HepG2 (cell line): ENCODE results near the gene FAF1. TPM values are rescaled to one million over a fixed set of nuclear protein-coding genes. Genes with fewer than 3 reads are reported as not detected.

ENCODE experiments used
- ATAC-seq: fragments of 200-7000 bp; cut with Tn5 transposase; 3 replicates; pipeline ENCODE4 v1.9.1; 2020; ENCODE audit warnings: mild to moderate bottlenecking, moderate library complexity
- BruUV-seq: library from RNA; stranded (reverse); fragments of 400-500 nt; replicated peaks from 2 replicates; lab custom pipeline; 2021; lab: Mats Ljungman, UMichigan
- CTCF ChIA-PET: fragments of 300-600 bp; formaldehyde crosslinking; extraction: SDS; loops from one replicate; lab custom pipeline; 2021; ENCODE audit warnings: low total read pairs, inconsistent platforms, low intra/inter-chr PET ratio; lab: Yijun Ruan, JAX
- POLR2A ChIA-PET: fragments of 350-600 bp; sonication (Branson Sonifier 250); formaldehyde crosslinking; loops from one replicate; lab custom pipeline; 2020; ENCODE audit warnings: antibody characterized with exemption, inconsistent platforms; lab: Yijun Ruan, JAX
- DNase-seq: peaks from one replicate; pipeline ENCODE4 v3.0.0-alpha.2; 2015; ENCODE audit warnings: low spot score
- FAIRE-seq: peaks from 3 replicates; lab custom pipeline; 2011; peaks lifted over from hg19 to GRCh38; lab: Jason Lieb, UNC
- H2AFZ ChIP-seq: one replicate; pipeline ENCODE4 v1.6.1; 2011; ENCODE audit warnings: low read length, inconsistent platforms
- H3K27ac ChIP-seq: fragments of 300-600 bp; 3 replicates; pipeline ENCODE4 v1.8.0; 2011; ENCODE audit warnings: mixed run types, mild to moderate bottlenecking, mixed read lengths, low read length, inconsistent platforms; ENCODE audit not compliant: insufficient read depth; ENCODE audit errors: extremely low read length
- H3K27me3 ChIP-seq, 2 experiments: fragments of 200-600 bp in 1 of 2; 2 replicates in 1 of 2; 3 replicates in 1 of 2; pipeline versions ENCODE4 v1.6.0 to v1.8.0; 2011; ENCODE audit warnings: low read length in 2 of 2, mild to moderate bottlenecking in 2 of 2, moderate library complexity in 2 of 2, inconsistent platforms in 1 of 2; ENCODE audit not compliant: insufficient read depth in 2 of 2, control insufficient read depth in 1 of 2
- H3K36me3 ChIP-seq, 2 experiments: fragments of 200-600 bp in 1 of 2; replicated peaks in 1 of 2; 2 replicates in 1 of 2; 3 replicates in 1 of 2; pipeline versions ENCODE4 v1.5.1 to v1.8.0; 2011; ENCODE audit warnings: low read length in 2 of 2, inconsistent platforms in 1 of 2; ENCODE audit not compliant: insufficient read depth in 2 of 2, control insufficient read depth in 1 of 2
- H3K4me1 ChIP-seq: 2 replicates; pipeline ENCODE4 v1.5.1; 2012; ENCODE audit warnings: low read length, inconsistent platforms; ENCODE audit not compliant: insufficient read depth
- H3K4me2 ChIP-seq: 2 replicates; pipeline ENCODE4 v1.6.0; 2011; ENCODE audit warnings: low read depth, low read length, inconsistent platforms
- H3K4me3 ChIP-seq, 3 experiments: fragments of 200-600 bp in 1 of 3; sonication (generic), shearing (Covaris generic) in 1 of 3; replicated peaks in 1 of 3; 2 replicates each; pipeline ENCODE4 v1.5.1; 2011 to 2016; ENCODE audit warnings: low read length in 3 of 3, inconsistent platforms in 2 of 3, low read depth in 2 of 3, mild to moderate bottlenecking in 2 of 3, control low read depth in 1 of 3, mixed read lengths in 1 of 3; ENCODE audit not compliant: insufficient read depth in 1 of 3
- H3K79me2 ChIP-seq: one replicate; pipeline ENCODE4 v1.6.1; 2011; ENCODE audit warnings: low read length, inconsistent platforms; ENCODE audit not compliant: insufficient read depth
- H3K9ac ChIP-seq: 2 replicates; pipeline ENCODE4 v1.6.0; 2011; ENCODE audit warnings: mild to moderate bottlenecking, low read depth, low read length, inconsistent platforms; ENCODE audit not compliant: insufficient read depth
- H3K9me3 ChIP-seq: 2 replicates; pipeline ENCODE4 v1.5.1; 2012; ENCODE audit warnings: mild to moderate bottlenecking, low read length
- H4K20me1 ChIP-seq: 2 replicates; pipeline ENCODE4 v1.6.0; 2011; ENCODE audit warnings: inconsistent platforms, mild to moderate bottlenecking, low read length, moderate library complexity; ENCODE audit not compliant: insufficient read depth
- ATF1 ChIP-seq: IDR thresholded peaks from 2 replicates; pipeline ENCODE4 v1.6.1; 2016; ENCODE audit warnings: mild to moderate bottlenecking, control low read depth
- BRD4 ChIP-seq: sonication (generic); formaldehyde crosslinking; IDR thresholded peaks from 2 replicates; pipeline ENCODE4 v1.4.0; 2020; ENCODE audit warnings: missing genetic modification reagents
- FOXA3 ChIP-seq: IDR thresholded peaks from 2 replicates; pipeline ENCODE4 v1.6.1; 2016; ENCODE audit warnings: missing genetic modification reagents, missing compliant biosample characterization
- KAT2B ChIP-seq: fragments of 150-350 bp; IDR thresholded peaks from 2 replicates; pipeline ENCODE4 v1.6.1; 2014; ENCODE audit warnings: low read depth, low read length, borderline replicate concordance
- WIZ ChIP-seq: sonication (generic); formaldehyde crosslinking; IDR thresholded peaks from 2 replicates; pipeline ENCODE4 v1.5.1; 2020; ENCODE audit warnings: mild to moderate bottlenecking, missing genetic modification reagents
- ZNF292 ChIP-seq: sonication (generic); formaldehyde crosslinking; IDR thresholded peaks from 2 replicates; pipeline ENCODE4 v1.8.1; 2022; ENCODE audit warnings: mild to moderate bottlenecking, low read depth, missing genetic modification reagents, borderline replicate concordance
- ZNF33A ChIP-seq: sonication (generic); formaldehyde crosslinking; IDR thresholded peaks from 2 replicates; pipeline ENCODE4 v1.5.1; 2020; ENCODE audit warnings: missing genetic modification reagents, mild to moderate bottlenecking, moderate library complexity, borderline replicate concordance
- ZNF550 ChIP-seq: sonication (generic); formaldehyde crosslinking; IDR thresholded peaks from 2 replicates; pipeline ENCODE4 v1.4.0; 2020; ENCODE audit warnings: mild to moderate bottlenecking, missing genetic modification reagents, borderline replicate concordance
- ZNF780A ChIP-seq: sonication (generic); formaldehyde crosslinking; IDR thresholded peaks from 2 replicates; pipeline ENCODE4 v1.8.0; 2022; ENCODE audit warnings: mild to moderate bottlenecking, missing genetic modification reagents, moderate library complexity
- ZZZ3 ChIP-seq: sonication (generic); formaldehyde crosslinking; IDR thresholded peaks from 2 replicates; pipeline ENCODE4 v1.4.0; 2020; ENCODE audit warnings: missing genetic modification reagents, mild to moderate bottlenecking, borderline replicate concordance
- WGBS: methylation state at CpG from one replicate; pipeline ENCODE4 v1.1.6; 2017; ENCODE audit warnings: low lambda C conversion rate; 5-methylcytosine and 5-hydroxymethylcytosine counted together
- in situ Hi-C: cut with HindIII; loops from 2 replicates; pipeline ENCODE4 v1.10.0; 2017; ENCODE audit warnings: low pct_unique_long_range_greater_than_20kb; ENCODE audit not compliant: extremely low pct_ligation_motif_present
- intact Hi-C: fragments of 100-400 bp; cut with micrococcal nuclease; formaldehyde crosslinking; loops from one replicate; pipeline ENCODE4 v1.10.0; 2022; ENCODE audit not compliant: unreplicated experiment
- polyA plus RNA-seq, 8 experiments: library from polyadenylated mRNA; depleted of rRNA in 3 of 8; stranded (reverse) in 7 of 8; unstranded in 1 of 8; fragments of >200 nt; fragmentation: Illumina TruSeq in 4 of 8; extraction: Trizol in 4 of 8; gene quantifications; 2 replicates each; pipeline versions ENCODE4 v1.2.1 to v1.2.3, GENCODE V29; 2011 to 2016; ENCODE audit warnings: low read depth in 4 of 8, missing spikeins in 1 of 8, mixed read lengths in 1 of 8; ENCODE audit not compliant: insufficient read depth in 1 of 8
- total RNA-seq, 5 experiments: library from RNA; depleted of rRNA; stranded (reverse); fragments of >200 nt; fragmentation: Illumina TruSeq; extraction: Trizol; gene quantifications; 2 replicates each; pipeline ENCODE4 v1.2.3, GENCODE V29; 2016; ENCODE audit warnings: low read depth in 1 of 5
- TF ChIP-seq, protein P1 (sequence below): fragments of 450-650 bp; IDR thresholded peaks from 2 replicates; pipeline ENCODE4 v1.6.1; 2017
- TF ChIP-seq, protein P2 (sequence below): sonication (generic); formaldehyde crosslinking; IDR thresholded peaks from 2 replicates; pipeline ENCODE4 v1.5.0; 2020; ENCODE audit warnings: missing genetic modification reagents
- TF ChIP-seq, protein P3 (sequence below): sonication (generic); formaldehyde crosslinking; IDR thresholded peaks from 2 replicates; pipeline ENCODE4 v1.5.1; 2020; ENCODE audit warnings: missing genetic modification reagents, mild to moderate bottlenecking, borderline replicate concordance

FAF1 gene
- total and polyA plus RNA-seq, 2 of the 13 experiments (the other 11 are each of a cell fraction or from before 2014, with no cell fraction given) = 19.4 to 63.3 TPM

DNA sequence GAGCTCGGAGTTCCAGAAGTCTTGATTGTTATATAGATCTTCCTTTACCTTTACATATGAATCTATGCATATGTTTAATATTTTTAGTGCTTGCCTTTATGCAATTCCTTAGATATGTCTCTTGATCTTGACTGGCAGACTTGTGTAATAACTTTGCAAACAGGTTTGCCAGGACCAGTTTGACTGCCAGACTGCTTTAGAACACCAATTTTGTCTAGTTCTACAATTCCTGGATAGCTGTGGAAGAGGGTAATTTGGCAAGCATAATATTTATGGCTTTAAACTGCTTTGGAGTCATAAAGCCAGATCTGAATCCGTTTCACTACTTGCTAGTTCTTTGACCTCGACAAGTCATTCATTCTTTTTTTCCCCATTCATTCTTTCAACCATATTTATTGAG, 250.0 kb downstream of the FAF1 start:
- BruUV-seq = no TSS peak

DNA sequence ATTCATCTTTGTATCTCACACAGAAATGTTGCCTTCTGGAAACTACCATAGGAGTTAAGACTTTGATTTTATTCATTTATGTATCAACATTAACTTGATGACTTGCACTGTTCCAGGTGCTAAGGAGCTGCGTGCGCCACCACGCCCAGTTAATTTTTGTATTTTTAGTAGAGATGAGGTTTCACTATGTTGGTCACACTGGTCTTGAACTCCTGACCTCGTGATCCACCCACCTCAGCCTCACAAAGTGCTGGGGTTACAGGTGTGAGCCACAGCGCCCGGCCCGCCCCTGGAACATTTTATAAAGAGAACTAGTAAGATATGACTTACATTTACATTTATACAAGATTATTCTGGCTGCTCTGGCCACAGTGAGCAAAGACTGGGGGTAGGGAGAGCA, 252.2 kb downstream of the FAF1 start:
- Histone ChIP-seq H3K4me2 (no peak overlapping the region), H3K27me3 (no peaks in the 10 kb centered on the region), H4K20me1 (no peaks in the 10 kb centered on the region), H3K79me2 (no peaks in the 10 kb centered on the region), H2AFZ (no peak overlapping the region), H3K4me3 (no peak overlapping the region), H3K27ac (no peak overlapping the region), H3K9ac (no peak overlapping the region), H3K36me3 (no peaks in the 10 kb centered on the region), H3K4me1 (no peaks in the 10 kb centered on the region), H3K9me3 (no peaks in the 10 kb centered on the region)
- ATAC-seq = no peak
- intact Hi-C loops = no loop called here
- 97% methylated on average over 7 of the region's 7 CpGs for WGBS
- no peak for FAIRE-seq
- in situ Hi-C loops = loop anchor here (25.0 kb wide), 2 partner anchors 96 to 346 kb away; no protein-coding TSS in a partner anchor
- ChIA-PET CTCF (no interaction called here), POLR2A (no interaction called here)
- no peak for DNase-seq
- no TSS peak for BruUV-seq
- TF ChIP-seq KAT2B (no peak), WIZ (CRISPR knock-in tag) (no peak), BRD4 (CRISPR knock-in tag) (no peak), ZZZ3 (CRISPR knock-in tag) (no peak), ZNF292 (CRISPR knock-in tag) (no peak), ATF1 (CRISPR knock-in tag) (no peak), FOXA3 (CRISPR knock-in tag) (no peak)
- TF ChIP-seq, protein P1, sequence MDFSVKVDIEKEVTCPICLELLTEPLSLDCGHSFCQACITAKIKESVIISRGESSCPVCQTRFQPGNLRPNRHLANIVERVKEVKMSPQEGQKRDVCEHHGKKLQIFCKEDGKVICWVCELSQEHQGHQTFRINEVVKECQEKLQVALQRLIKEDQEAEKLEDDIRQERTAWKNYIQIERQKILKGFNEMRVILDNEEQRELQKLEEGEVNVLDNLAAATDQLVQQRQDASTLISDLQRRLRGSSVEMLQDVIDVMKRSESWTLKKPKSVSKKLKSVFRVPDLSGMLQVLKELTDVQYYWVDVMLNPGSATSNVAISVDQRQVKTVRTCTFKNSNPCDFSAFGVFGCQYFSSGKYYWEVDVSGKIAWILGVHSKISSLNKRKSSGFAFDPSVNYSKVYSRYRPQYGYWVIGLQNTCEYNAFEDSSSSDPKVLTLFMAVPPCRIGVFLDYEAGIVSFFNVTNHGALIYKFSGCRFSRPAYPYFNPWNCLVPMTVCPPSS = no peak

More for the DNA sequence above, 250.0 kb downstream of the FAF1 start:
- no peak for ATAC-seq
- ChIA-PET POLR2A (no interaction called here), CTCF (no interaction called here)
- Histone ChIP-seq H3K4me2 (no peak overlapping the region), H3K27ac (no peak overlapping the region), H4K20me1 (no peaks in the 10 kb centered on the region), H3K9me3 (no peaks in the 10 kb centered on the region), H3K36me3 (no peaks in the 10 kb centered on the region), H3K27me3 (no peaks in the 10 kb centered on the region), H3K9ac (no peak overlapping the region), H2AFZ (no peak overlapping the region), H3K4me3 (no peak overlapping the region), H3K79me2 (no peaks in the 10 kb centered on the region), H3K4me1 (no peaks in the 10 kb centered on the region)
- in situ Hi-C loops = loop anchor here (25.0 kb wide), 2 partner anchors 98 to 348 kb away; no protein-coding TSS in a partner anchor
- WGBS = 96% methylated on average over 3 of the region's 3 CpGs
- FAIRE-seq = no peak
- intact Hi-C loops = no loop called here
- DNase-seq = no peak
- TF ChIP-seq ZNF780A (CRISPR knock-in tag) (no peak), ZNF550 (no peak), ZNF33A (CRISPR knock-in tag) (no peak)
- TF ChIP-seq, protein P2, sequence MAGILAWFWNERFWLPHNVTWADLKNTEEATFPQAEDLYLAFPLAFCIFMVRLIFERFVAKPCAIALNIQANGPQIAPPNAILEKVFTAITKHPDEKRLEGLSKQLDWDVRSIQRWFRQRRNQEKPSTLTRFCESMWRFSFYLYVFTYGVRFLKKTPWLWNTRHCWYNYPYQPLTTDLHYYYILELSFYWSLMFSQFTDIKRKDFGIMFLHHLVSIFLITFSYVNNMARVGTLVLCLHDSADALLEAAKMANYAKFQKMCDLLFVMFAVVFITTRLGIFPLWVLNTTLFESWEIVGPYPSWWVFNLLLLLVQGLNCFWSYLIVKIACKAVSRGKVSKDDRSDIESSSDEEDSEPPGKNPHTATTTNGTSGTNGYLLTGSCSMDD (CRISPR knock-in tag) = no peak
- TF ChIP-seq, protein P3, sequence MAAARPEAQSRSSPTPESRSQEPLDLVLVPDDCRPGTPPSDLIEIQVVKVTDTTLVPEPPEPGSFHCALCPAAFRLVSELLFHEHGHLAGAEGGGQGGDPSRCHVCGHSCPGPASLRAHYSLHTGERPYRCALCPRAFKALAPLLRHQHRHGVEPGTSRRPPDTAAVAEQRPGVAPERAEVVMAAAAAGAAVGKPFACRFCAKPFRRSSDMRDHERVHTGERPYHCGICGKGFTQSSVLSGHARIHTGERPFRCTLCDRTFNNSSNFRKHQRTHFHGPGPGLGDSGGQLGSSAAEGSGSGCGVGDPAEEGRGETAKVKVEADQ (CRISPR knock-in tag) = no peak
